Mammary epithelial cell (primary cell): ENCODE measurements around the gene RTN4RL1.

ENCODE experiments used
- EZH2 ChIP-seq: IDR thresholded peaks from 2 replicates; pipeline ENCODE4 v1.6.1; 2012; ENCODE audit warnings: low read length, inconsistent platforms, borderline replicate concordance
- TF ChIP-seq, protein P1 (sequence below), 2 donors: IDR thresholded peaks in 1 of 2; conservative IDR thresholded peaks in 1 of 2; 2 replicates each; pipeline ENCODE4 v1.5.1; 2011 to 2012; ENCODE audit warnings: inconsistent platforms in 2 of 2, low read length in 2 of 2, mild to moderate bottlenecking in 2 of 2, control low read depth in 1 of 2, low read depth in 1 of 2; ENCODE audit not compliant: insufficient read depth in 1 of 2; ENCODE audit errors: extremely low read depth in 1 of 2

- TF ChIP-seq, protein P1, sequence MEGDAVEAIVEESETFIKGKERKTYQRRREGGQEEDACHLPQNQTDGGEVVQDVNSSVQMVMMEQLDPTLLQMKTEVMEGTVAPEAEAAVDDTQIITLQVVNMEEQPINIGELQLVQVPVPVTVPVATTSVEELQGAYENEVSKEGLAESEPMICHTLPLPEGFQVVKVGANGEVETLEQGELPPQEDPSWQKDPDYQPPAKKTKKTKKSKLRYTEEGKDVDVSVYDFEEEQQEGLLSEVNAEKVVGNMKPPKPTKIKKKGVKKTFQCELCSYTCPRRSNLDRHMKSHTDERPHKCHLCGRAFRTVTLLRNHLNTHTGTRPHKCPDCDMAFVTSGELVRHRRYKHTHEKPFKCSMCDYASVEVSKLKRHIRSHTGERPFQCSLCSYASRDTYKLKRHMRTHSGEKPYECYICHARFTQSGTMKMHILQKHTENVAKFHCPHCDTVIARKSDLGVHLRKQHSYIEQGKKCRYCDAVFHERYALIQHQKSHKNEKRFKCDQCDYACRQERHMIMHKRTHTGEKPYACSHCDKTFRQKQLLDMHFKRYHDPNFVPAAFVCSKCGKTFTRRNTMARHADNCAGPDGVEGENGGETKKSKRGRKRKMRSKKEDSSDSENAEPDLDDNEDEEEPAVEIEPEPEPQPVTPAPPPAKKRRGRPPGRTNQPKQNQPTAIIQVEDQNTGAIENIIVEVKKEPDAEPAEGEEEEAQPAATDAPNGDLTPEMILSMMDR (conservative IDR thresholded peaks at IDR 0.05 in 1 of 2, IDR thresholded peaks at IDR 0.05 in 1 of 2; ENCODE audit: extremely low read depth in 1 of 2, insufficient read depth in 1 of 2, low read depth in 1 of 2, low read length in 2 of 2) = no peak
- TF ChIP-seq EZH2 = no peak
Measured at GRCh38 chr17:1898332-1898731, 126.8 kb downstream of the RTN4RL1 start.
